Activated naive CD4-positive, alpha-beta T cell treated with anti-CD3 and anti-CD28 coated beads, Interleukin-2, amount 10 ng/mL, durations not matched to agents 7 days and 5 days (primary cell): ENCODE data around the gene BRICD5.
"Not testable (repeated sequence)": the region's sequence is repeated elsewhere in the genome, so short reads cannot be mapped to it uniquely, and the experiment has no call there.

Experiments used
- CTCF ChIA-PET: fragments of 350-600 bp; sonication (Branson Sonifier 250); formaldehyde crosslinking; loops from one replicate; lab custom pipeline; 2021; ENCODE audit warnings: antibody characterized with exemption; lab: Charles Lee
- DNase-seq: peaks from one replicate; pipeline ENCODE4 v3.0.0-alpha.2; 2020
- H3K27ac Mint-ChIP-seq: one replicate; pipeline ENCODE4 v1.8.0; 2021; ENCODE audit warnings: mild to moderate bottlenecking, moderate library complexity, mixed read lengths
- H3K27me3 Mint-ChIP-seq: one replicate; pipeline ENCODE4 v1.8.0; 2021; ENCODE audit warnings: mild to moderate bottlenecking, mixed read lengths
- H3K36me3 Mint-ChIP-seq: one replicate; pipeline ENCODE4 v1.8.0; 2021; ENCODE audit warnings: mixed read lengths
- H3K4me1 Mint-ChIP-seq: one replicate; pipeline ENCODE4 v1.8.0; 2021; ENCODE audit warnings: mixed read lengths
- H3K4me3 Mint-ChIP-seq: one replicate; pipeline ENCODE4 v1.8.0; 2021; ENCODE audit warnings: mild to moderate bottlenecking, moderate library complexity, mixed read lengths
- H3K9me3 Mint-ChIP-seq: one replicate; pipeline ENCODE4 v1.8.0; 2021; ENCODE audit warnings: mixed read lengths

BRICD5 gene

DNA sequence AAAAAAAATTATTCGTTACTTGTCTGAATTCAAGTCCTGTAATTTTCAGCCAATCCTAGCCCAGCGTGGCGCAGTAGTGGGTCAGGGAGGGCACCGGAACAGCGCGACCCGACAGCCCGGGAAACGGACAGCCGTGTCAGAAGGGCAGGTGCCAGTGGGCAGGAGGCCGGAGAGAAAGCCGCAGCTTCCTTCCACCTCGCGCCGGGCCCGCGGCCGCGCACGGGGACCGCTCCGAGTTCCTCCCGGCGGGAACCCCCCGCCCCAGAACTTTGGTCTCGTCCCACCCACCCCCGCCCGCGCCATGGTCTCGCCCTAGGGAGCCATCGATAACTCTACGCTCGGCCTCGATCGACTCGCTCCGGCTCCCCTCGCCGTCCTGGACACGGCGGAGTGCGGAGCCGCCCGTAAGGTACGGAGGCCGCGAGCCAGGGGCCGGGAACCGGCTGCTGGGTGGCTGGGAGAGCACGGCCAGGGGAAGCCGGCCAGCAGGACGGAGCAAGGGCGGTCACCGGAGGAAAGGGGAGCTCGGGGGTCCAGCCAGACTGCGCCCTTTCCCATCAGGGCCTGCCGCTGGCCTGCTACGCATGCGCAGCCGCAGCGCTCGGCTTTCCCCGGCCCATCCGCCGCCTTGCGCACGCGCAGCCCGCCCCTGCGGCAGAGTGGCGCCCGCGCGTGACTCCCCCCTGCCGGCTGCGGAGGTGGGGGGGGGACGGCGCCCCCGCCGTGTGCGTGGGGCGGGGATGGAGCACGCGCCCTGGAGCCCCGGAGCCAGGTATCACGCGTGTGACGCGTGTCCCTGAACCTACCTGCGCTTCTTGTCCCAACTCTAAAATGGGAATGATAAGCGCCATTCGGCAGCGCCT, 5.3 kb downstream of the BRICD5 start, which contains the start of gene MLST8:
Gene MLST8, plus strand, starts transcription at position 351 of the 863 bp plus-strand sequence. CDS start 632 bp downstream, outside the sequence.
- no peaks in the 10 kb centered on the region for H3K9me3 Mint-ChIP-seq
- peaks cover 10% of the 10 kb centered on the region for H3K36me3 Mint-ChIP-seq
- peak; percentile 91 for DNase-seq
- H3K4me3 Mint-ChIP-seq = peak within 1 kb of the TSS; percentile 69
- H3K27ac Mint-ChIP-seq = peak within 1 kb of the TSS; percentile 88
- peaks cover 29% of the 10 kb centered on the region for H3K27me3 Mint-ChIP-seq
- peaks cover 29% of the 10 kb centered on the region for H3K4me1 Mint-ChIP-seq
- CTCF ChIA-PET = no interaction called here

DNA sequence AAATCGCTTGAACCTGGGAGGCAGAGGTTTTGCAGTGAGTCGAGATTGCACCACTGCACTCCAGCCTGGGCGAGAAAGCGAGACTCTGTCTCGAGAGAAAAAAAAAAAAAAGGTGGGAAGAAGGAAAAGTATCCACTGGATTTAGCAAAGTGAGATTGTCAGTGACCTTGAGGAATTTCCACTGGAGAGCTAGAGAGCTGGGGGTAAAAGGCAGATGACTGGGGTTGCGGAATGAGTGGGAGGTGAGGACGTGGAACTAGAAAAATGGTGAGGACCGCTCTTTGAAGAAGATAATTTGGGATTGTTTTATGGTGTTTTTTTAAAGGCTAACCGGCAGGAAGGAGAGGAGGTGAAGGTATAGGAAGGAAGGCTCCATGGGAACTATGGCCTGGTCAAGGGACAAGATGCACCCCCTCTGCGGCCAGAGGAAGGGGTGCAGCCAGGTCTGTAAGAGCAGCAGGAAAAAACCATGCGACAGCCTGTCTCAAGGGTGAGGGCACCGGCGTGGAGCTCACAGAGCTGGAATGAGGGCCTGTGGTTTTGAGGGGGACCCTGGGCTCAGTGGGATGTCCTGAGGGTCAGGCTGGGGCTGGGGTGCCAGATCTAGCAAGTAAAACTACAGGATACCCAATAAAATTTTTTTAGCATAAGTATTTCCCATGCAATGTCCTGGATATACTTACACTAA, 6.1 kb downstream of the BRICD5 start:
- Mint-ChIP-seq H3K9me3 (no peaks in the 10 kb centered on the region), H3K4me1 (peaks cover 29% of the 10 kb centered on the region), H3K27ac (peak overlapping the region; percentile 82), H3K36me3 (peaks cover 10% of the 10 kb centered on the region), H3K27me3 (peaks cover 36% of the 10 kb centered on the region), H3K4me3 (peak overlapping the region; percentile 69)
- CTCF ChIA-PET = no interaction called here
- no peak for DNase-seq

DNA sequence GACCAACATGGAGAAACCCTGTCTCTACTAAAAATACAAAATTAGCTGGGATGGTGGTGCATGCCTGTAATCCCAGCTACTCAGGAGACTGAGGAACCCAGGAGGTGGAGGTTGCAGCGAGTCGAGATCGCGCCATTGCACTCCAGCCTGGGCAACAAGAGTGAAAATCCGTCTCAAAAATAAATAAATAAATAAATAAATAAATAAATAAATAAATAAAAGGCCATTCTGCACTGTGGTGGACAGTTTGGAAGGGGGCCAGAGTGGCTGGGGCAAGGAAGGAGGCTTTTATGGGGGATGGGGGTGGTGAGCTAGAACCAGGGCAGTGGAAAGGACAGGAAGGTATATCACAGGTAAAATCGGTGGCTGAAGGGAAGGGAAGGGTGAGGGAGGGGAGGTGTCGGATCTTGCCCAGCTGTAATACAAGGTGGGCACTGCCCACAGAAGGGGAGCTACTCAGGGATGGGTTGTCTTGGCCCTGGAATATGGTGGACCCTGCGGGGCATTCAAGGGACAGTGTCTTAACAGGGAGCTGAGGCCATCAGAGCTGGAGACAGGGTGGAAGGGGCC, 7.5 kb downstream of the BRICD5 start:
- DNase-seq, H3K9me3 Mint-ChIP-seq, H3K27ac Mint-ChIP-seq, H3K36me3 Mint-ChIP-seq: not testable (repeated sequence)
- H3K27me3 Mint-ChIP-seq = peaks cover 50% of the 10 kb centered on the region
- CTCF ChIA-PET = interaction anchor here (0.9 to 1.0 kb wide), 2 partner anchors 8 to 298 kb away, joined by 3 to 4 read pairs; no protein-coding TSS in a partner anchor
- peak overlapping the region; percentile 13 for H3K4me3 Mint-ChIP-seq
- peaks cover 29% of the 10 kb centered on the region for H3K4me1 Mint-ChIP-seq

DNA sequence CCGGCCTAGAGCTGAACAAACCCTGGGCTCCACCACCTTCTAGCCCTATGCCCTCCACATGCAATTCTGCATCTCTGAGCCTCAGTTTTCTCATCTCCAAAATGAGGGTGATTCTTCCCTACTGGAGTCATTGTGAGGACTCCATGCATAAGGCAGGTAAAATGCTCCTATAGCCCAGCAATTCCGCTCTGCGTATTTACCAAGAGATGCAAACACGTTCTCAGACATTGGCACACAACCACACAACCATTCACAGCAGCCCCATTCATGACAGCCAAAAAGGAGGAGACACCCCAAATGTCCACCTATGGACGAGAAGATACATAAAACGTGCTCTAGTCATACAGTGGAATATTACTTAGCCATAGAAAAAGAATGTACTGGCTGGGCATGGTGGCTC, 10.3 kb downstream of the BRICD5 start:
- Mint-ChIP-seq H3K36me3 (no peaks in the 10 kb centered on the region), H3K4me1 (peaks cover 9% of the 10 kb centered on the region), H3K27ac (no peak overlapping the region), H3K27me3 (peaks cover 76% of the 10 kb centered on the region), H3K9me3 (no peaks in the 10 kb centered on the region), H3K4me3 (no peak overlapping the region)
- CTCF ChIA-PET = no interaction called here
- DNase-seq = no peak

DNA sequence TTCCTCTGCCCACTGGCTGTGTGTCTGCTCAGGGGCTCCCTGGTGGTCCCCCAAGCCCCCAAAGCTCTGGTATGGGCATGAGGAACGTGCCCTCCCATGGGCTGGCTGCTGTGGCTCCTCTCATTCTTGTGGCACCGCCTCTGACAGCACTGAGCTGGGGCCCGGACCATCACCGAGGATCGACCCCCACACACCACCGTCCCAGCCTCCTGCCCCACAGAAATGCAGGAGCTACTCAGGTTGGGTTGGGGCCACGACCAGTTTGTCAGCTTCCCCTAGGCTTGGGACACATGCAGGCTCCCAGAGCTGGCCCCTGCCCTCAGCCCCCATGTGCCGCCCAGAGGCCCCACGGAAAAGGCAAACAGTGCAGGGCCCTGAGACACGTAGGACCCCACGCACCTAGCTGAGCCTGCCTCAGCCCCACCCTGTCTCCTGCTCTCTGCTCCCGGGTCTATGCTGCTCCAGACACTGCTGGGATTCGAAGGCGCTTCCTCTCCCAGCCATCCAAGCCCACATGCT, 11.0 kb downstream of the BRICD5 start:
- peaks cover 82% of the 10 kb centered on the region for H3K27me3 Mint-ChIP-seq
- H3K4me1 Mint-ChIP-seq = peaks cover 12% of the 10 kb centered on the region
- no peak overlapping the region for H3K4me3 Mint-ChIP-seq
- no peaks in the 10 kb centered on the region for H3K36me3 Mint-ChIP-seq
- H3K9me3 Mint-ChIP-seq = no peaks in the 10 kb centered on the region
- CTCF ChIA-PET = no interaction called here
- no peak for DNase-seq
- H3K27ac Mint-ChIP-seq = no peak overlapping the region

DNA sequence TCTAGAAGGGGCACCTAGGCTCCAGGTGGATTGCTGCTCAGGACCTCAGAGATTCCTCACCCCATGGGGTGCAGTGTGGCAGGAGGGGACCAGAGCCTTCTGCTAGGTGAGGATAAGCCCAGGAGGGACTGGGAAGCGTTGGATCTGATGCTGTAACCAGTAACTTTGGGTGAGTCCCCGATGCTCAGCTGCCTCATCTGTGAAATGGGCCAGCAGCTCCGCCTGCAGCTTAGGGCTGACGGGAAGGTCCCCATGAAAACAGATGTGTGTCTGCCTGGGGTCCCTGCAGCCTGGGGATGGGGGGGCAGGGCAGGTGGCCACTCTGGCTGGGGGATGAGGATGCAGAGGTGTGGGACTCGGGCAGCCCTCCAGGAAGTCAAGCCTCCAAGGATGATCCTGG, 11.6 kb downstream of the BRICD5 start:
- no peak overlapping the region for H3K4me3 Mint-ChIP-seq
- peaks cover 88% of the 10 kb centered on the region for H3K27me3 Mint-ChIP-seq
- CTCF ChIA-PET = no interaction called here

DNA sequence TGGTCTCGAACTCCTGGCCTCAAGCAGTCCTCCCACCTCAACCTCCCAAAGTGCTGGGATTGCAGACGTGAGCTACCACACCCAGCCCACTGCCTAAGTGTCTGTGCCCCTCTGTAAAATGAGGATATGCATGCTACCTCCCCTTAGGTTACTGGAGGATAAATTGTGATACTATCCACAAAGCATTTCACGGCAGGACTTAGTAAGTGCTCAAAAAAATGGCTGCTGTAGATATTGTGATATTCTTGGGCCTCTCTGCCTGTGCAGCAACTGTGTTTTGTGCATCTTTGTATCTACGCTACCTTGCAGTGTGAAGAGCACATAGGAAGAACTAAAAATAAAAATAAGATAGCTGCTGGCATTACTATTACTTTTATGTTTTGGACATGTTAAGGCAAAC, 12.4 kb downstream of the BRICD5 start:
- Mint-ChIP-seq H3K4me3 (no peak overlapping the region), H3K27me3 (peaks cover 90% of the 10 kb centered on the region), H3K9me3 (no peaks in the 10 kb centered on the region), H3K27ac (no peak overlapping the region), H3K4me1 (peaks cover 4% of the 10 kb centered on the region), H3K36me3 (no peaks in the 10 kb centered on the region)
- no peak for DNase-seq
- CTCF ChIA-PET = no interaction called here

More for the DNA sequence above, 11.6 kb downstream of the BRICD5 start:
- no peak for DNase-seq
- no peaks in the 10 kb centered on the region for H3K36me3 Mint-ChIP-seq
- H3K4me1 Mint-ChIP-seq = peaks cover 8% of the 10 kb centered on the region
- no peaks in the 10 kb centered on the region for H3K9me3 Mint-ChIP-seq
- no peak overlapping the region for H3K27ac Mint-ChIP-seq

DNA sequence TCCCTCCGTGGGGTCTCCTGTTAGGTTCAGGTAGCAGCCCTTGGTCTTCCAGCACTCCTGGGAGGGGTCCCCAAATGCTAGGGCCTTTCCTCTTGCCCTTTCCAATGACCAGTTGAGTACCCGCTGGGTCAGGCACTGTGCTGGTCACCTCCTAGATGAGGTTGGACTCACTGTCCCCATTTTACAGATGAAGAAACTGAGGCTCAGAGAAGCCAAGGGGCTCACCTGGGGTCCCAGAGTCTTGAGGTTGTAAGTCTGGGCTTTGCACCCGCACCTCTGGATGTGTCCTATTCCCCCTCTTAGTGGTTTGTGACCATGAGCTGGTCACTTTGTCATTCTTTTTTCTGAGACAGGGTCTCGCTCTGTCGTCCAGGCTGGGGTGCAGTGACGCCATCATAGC, 12.9 kb downstream of the BRICD5 start:
- Mint-ChIP-seq H3K27me3 (peaks cover 89% of the 10 kb centered on the region), H3K27ac (no peak overlapping the region), H3K4me3 (no peak overlapping the region), H3K36me3 (no peaks in the 10 kb centered on the region), H3K9me3 (no peaks in the 10 kb centered on the region), H3K4me1 (peaks cover 4% of the 10 kb centered on the region)
- CTCF ChIA-PET = no interaction called here
- no peak for DNase-seq

DNA sequence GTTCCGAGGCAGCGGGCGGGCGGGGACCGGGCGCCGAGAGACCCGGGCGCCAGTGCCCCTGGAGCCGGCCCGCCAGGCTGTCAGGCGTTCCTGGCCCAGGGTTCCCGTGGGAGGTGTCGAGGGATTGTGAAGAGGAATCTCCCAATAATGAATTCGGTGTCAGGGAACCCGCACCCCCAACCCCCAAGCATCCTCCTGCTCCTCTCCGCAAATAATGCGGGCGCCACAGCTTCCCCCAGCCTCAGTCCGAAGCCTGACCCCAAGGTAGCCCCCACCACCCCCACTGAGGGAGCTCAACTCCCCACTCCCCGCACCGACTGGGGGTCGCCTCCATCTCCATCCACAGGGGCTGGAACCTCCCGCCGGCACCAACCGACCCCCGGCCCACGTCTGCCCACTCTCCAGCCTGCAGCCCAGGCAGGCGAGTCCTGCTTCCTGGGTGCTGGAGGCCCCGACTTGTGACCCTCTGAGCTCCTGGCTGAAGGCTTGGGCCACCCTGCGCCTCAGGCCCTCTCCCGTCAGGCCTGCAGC, 13.6 kb downstream of the BRICD5 start:
- no peak for DNase-seq
- Mint-ChIP-seq H3K27me3 (peaks cover 89% of the 10 kb centered on the region), H3K9me3 (no peaks in the 10 kb centered on the region), H3K36me3 (no peaks in the 10 kb centered on the region), H3K27ac (no peak overlapping the region), H3K4me3 (peak overlapping the region; percentile 55), H3K4me1 (peaks cover 4% of the 10 kb centered on the region)
- CTCF ChIA-PET = no interaction called here

DNA sequence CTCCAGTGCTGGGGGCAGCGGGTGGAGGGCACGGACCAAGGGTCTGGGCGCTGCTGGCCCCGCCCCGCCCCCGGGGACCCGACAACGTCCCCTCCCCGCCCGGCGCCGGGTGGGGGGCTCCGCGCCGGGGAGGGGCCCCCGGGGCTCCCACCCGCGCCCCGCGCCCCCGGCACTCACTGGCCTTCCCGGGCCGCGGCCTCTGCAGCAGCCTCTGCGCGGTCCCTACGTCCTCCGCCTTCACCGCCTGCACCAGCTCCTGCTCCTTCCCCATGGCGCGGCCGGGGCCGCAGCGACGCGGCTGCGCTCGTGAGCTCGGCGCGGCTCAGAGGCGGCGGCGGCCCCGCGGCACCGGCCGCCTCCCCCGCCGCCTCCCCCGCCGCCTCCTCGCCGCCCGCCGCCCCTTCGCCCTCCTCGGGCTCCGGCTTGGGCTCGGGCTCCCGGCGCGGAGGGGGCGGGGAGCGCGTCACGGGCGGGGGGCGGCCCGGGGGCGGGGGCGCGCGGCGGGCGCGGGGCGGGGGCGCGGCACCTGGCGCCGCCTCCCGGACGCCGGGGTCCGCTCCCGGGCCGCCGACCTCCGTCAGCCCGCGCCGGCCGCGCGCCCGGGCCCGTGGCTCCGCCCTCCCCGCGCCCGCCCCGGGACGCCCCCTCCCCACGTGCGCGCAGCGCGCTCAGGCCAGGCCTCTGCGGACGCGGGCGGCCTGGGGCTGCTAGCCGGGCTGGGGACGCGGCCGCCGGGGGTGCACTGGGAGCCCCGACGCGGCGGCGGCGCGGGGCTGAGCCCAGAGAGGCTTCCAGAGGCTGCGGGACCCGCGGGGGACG, 14.3 kb downstream of the BRICD5 start, which contains the start of gene CASKIN1:
Gene CASKIN1, minus strand, starts transcription at position 444 of the 819 bp plus-strand sequence. Its CDS starts 173 bp downstream, at position 271.
- peaks cover 4% of the 10 kb centered on the region for H3K4me1 Mint-ChIP-seq
- CTCF ChIA-PET = interaction anchor here (2.1 kb wide), 1 partner anchor 305 kb away, joined by 13 read pairs; no protein-coding TSS in a partner anchor
- H3K9me3 Mint-ChIP-seq = no peaks in the 10 kb centered on the region
- H3K4me3 Mint-ChIP-seq = peak within 1 kb of the TSS; percentile 55
- peak; percentile 35 for DNase-seq
- H3K27ac Mint-ChIP-seq = no peak within 1 kb of the TSS
- H3K27me3 Mint-ChIP-seq = peaks cover 85% of the 10 kb centered on the region
- no peaks in the 10 kb centered on the region for H3K36me3 Mint-ChIP-seq

DNA sequence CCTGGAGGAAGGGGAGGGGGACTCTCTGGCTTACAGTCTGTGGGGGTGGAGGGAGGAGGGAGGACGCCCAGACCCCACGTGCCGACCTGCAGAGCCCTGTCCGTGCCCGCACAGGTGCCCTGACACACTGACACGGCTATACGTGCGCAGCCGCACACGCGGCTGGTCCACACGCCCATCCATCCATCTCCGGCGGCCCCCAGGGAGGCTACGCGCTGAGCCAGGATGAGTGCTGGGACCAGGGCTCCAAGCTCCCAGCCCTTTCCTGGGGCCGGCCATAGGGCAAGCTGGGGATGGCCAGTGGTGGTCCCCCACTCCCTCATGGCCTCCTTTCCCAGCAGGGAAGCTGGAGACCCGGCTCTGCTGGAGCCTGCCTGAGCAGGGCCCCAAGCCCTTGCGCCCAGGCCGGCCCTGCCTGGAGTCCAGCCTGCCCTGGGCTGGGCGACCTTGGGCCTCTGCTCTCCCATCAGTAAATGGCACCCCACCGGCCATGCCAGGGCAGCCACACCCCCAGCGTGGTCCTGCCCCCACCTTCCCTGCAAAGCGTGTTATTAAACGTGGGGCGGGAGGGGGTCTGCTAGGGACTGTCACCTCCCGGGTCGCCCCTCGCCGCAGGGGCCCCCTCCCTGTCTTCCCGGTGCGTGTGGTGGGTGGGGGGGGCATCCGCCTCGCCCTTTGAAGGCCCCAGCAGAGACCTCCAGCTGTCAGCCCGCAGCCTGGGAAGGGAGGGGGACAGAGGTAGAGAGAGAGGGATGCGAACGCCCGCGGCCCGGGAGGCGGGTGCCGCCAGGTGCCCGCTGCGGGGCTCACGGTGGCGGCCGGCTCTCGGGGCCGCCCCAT, 15.1 kb downstream of the BRICD5 start:
- no peaks in the 10 kb centered on the region for H3K9me3 Mint-ChIP-seq
- no peak overlapping the region for H3K4me3 Mint-ChIP-seq
- no peak for DNase-seq
- no peaks in the 10 kb centered on the region for H3K36me3 Mint-ChIP-seq
- H3K4me1 Mint-ChIP-seq = peaks cover 4% of the 10 kb centered on the region
- H3K27ac Mint-ChIP-seq = no peak overlapping the region
- peaks cover 80% of the 10 kb centered on the region for H3K27me3 Mint-ChIP-seq
- CTCF ChIA-PET = interaction anchor here (0.5 to 2.1 kb wide), 11 partner anchors 8 to 306 kb away, joined by 3 to 16 read pairs (median 4); partner anchors contain the start of genes ECI1 and PGP

DNA sequence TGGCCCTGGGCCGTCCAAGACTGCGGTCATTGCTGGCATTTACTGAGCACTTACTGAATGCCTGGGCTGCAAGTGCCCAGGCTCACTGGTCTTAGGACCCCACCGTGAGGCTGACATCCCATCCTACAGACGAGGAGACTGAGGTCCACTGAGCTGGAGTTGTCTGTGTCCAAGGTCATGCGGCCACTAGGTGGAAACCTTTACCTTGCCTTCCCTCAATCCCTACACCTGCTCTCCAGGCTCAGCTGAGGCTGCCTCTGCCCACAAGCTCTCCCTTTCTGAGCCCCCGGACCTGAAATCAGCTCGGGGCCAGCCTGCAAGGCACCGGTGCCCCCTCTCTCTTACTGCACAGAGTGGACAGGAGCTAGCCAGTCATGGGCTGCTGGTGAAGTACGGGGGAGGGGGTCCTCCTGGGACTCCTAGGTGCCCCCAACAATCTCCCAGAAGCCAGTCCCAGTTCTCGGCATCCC, 15.8 kb downstream of the BRICD5 start:
- DNase-seq = peak; percentile 72
- Mint-ChIP-seq H3K9me3 (no peaks in the 10 kb centered on the region), H3K4me1 (peaks cover 4% of the 10 kb centered on the region), H3K27me3 (peaks cover 73% of the 10 kb centered on the region), H3K4me3 (peak overlapping the region; percentile 41), H3K27ac (no peak overlapping the region), H3K36me3 (no peaks in the 10 kb centered on the region)
- CTCF ChIA-PET = interaction anchor here (0.5 to 2.1 kb wide), 12 partner anchors 9 to 307 kb away, joined by 3 to 16 read pairs (median 4); partner anchors contain the start of genes ECI1 and PGP
